Measurements from ENCODE around the gene NDE1. TPM values are rescaled to one million over a fixed set of nuclear protein-coding genes. Genes with fewer than 3 reads are reported as not detected.

NDE1 gene
- total and polyA plus RNA-seq, 8 donors = 6.7 to 286 (median 26.5) TPM

- Histone ChIP-seq H3K27me3 (no peaks in the 10 kb centered on the region), H3K4me3 (peak overlapping the region; percentile 69 to 94 (median 87)), H3K4me1 (peaks cover 21 to 50% (median 33%) of the 10 kb centered on the region in 4 donors), H3K36me3 (peaks cover 22 to 25% (median 25%) of the 10 kb centered on the region in 4 donors), H3K9me3 (no peaks in the 10 kb centered on the region), H3K27ac (peak overlapping the region; percentile 98 to 99 (median 99))
- intact Hi-C loops (cut with DNase I; ENCODE audit: low total_unique reads) = no loop called here
- no peak for DNase-seq
- TF ChIP-seq POLR2A (IDR thresholded peaks at IDR 0.05) = no peak
- no peak for TF ChIP-seq CTCF (IDR thresholded peaks at IDR 0.05)
- TF ChIP-seq POLR2AphosphoS5 (IDR thresholded peaks at IDR 0.05) = no peak
- no peak for TF ChIP-seq EP300 (IDR thresholded peaks at IDR 0.05)
- WGBS, 5 donors = 10 to 18% (median 11%) methylated on average over 15 of the region's 15 CpGs
These were observed 8.1 kb upstream of the NDE1 start for GRCh38 chr16:15641753-15642556.

- Histone ChIP-seq H3K27ac (peak overlapping the region; percentile 98 to 99 (median 99)), H3K9me3 (no peaks in the 10 kb centered on the region), H3K4me1 (peaks cover 21 to 49% (median 30%) of the 10 kb centered on the region in 4 donors), H3K4me3 (peak overlapping the region; percentile 69 to 94 (median 87)), H3K27me3 (no peaks in the 10 kb centered on the region), H3K36me3 (peaks cover 16 to 19% (median 18%) of the 10 kb centered on the region in 4 donors)
- intact Hi-C loops (cut with DNase I; ENCODE audit: low total_unique reads) = no loop called here
- WGBS, 5 donors = 0 to 1% (median 0%) methylated on average over 16 to 23 of the region's 23 CpGs
- peak in 2 of 7 experiments; percentile 14 to 28 for TF ChIP-seq CTCF (IDR thresholded peaks at IDR 0.05)
- TF ChIP-seq POLR2AphosphoS5 (IDR thresholded peaks at IDR 0.05) = peak in 1 of 3 donors; percentile 3
- TF ChIP-seq POLR2A (IDR thresholded peaks at IDR 0.05) = no peak
- TF ChIP-seq EP300 (IDR thresholded peaks at IDR 0.05) = no peak
- peak; percentile 63 to 88 for DNase-seq
These were observed 7.4 kb upstream of the NDE1 start for GRCh38 chr16:15642557-15643047.

GRCh38 chr16:15643048-15643945, 6.7 kb upstream of the NDE1 start, which contains the start of gene MARF1:
TSS of gene MARF1 (minus strand) at chr16:15643154. CDS start at chr16:15639233, 3,921 bp downstream.
- Histone ChIP-seq H3K27me3 (no peaks in the 10 kb centered on the region), H3K27ac (peak within 1 kb of the TSS; percentile 98 to 99 (median 99)), H3K4me1 (peaks cover 21 to 49% (median 30%) of the 10 kb centered on the region in 4 donors), H3K36me3 (peaks cover 9 to 12% (median 11%) of the 10 kb centered on the region in 4 donors), H3K4me3 (peak within 1 kb of the TSS; percentile 69 to 94 (median 87)), H3K9me3 (no peaks in the 10 kb centered on the region)
- 0 to 1% (median 1%) methylated on average over 27 to 58 of the region's 58 CpGs for WGBS, 5 donors
- intact Hi-C loops (cut with DNase I; ENCODE audit: low total_unique reads) = no loop called here
- TF ChIP-seq EP300 (IDR thresholded peaks at IDR 0.05) (no peak), POLR2AphosphoS5 (IDR thresholded peaks at IDR 0.05) (peak; percentile 94 to 97 (median 96)), CTCF (IDR thresholded peaks at IDR 0.05) (peak in 4 of 7 experiments; percentile 11 to 48 (median 42)), POLR2A (IDR thresholded peaks at IDR 0.05) (peak in 2 of 4 donors; percentile 93)
- peak; percentile 99 for DNase-seq

GRCh38 chr16:15643946-15644250, 6.1 kb upstream of the NDE1 start:
- intact Hi-C loops (cut with DNase I; ENCODE audit: low total_unique reads) = no loop called here
- 19 to 24% (median 22%) methylated on average over 4 of the region's 4 CpGs for WGBS, 5 donors
- peak overlapping the region; percentile 69 to 94 (median 87) for H3K4me3 ChIP-seq

More at GRCh38 chr16:15643946-15644250, 6.1 kb upstream of the NDE1 start:
- TF ChIP-seq POLR2A (IDR thresholded peaks at IDR 0.05) (no peak), POLR2AphosphoS5 (IDR thresholded peaks at IDR 0.05) (no peak), CTCF (IDR thresholded peaks at IDR 0.05) (no peak), EP300 (IDR thresholded peaks at IDR 0.05) (no peak)
- DNase-seq = no peak
- peaks cover 21 to 49% (median 30%) of the 10 kb centered on the region in 4 donors for H3K4me1 ChIP-seq
- no peaks in the 10 kb centered on the region for H3K9me3 ChIP-seq
- peak overlapping the region in 4 of 5 donors; percentile 98 to 99 (median 99) for H3K27ac ChIP-seq
- H3K27me3 ChIP-seq = no peaks in the 10 kb centered on the region
- peaks cover 3 to 6% (median 5%) of the 10 kb centered on the region in 4 donors for H3K36me3 ChIP-seq

Measured in stomach (tissue), 9 donors.